ENCODE measurements around the gene BUD13. TPM values are rescaled to one million over a fixed set of nuclear protein-coding genes. Genes with fewer than 3 reads are reported as not detected.

Gene BUD13
- total and polyA plus RNA-seq, 2 of the 13 experiments (the other 11 are each of a cell fraction or from before 2014, with no cell fraction given) = 13.3 to 25.9 TPM

- peak; percentile 30; the same call in 1 of the 2 replicates for TF ChIP-seq PATZ1 (CRISPR knock-in tag; IDR thresholded peaks at IDR 0.05)
- TF ChIP-seq ZIK1 (CRISPR knock-in tag; IDR thresholded peaks at IDR 0.05; ENCODE audit: borderline replicate concordance, low read depth) = no peak
- TF ChIP-seq TCF7 (IDR thresholded peaks at IDR 0.05; ENCODE audit: low read depth) = 0 out of 2 replicates have a peak, but pooled peaks have one; percentile 28
- no peak for TF ChIP-seq ZNF841 (CRISPR knock-in tag; IDR thresholded peaks at IDR 0.05; ENCODE audit: borderline replicate concordance)
- no peak for TF ChIP-seq ZKSCAN8 (CRISPR knock-in tag; IDR thresholded peaks at IDR 0.05; ENCODE audit: borderline replicate concordance)
- TF ChIP-seq FOSL1 (CRISPR knock-in tag; IDR thresholded peaks at IDR 0.05; ENCODE audit: borderline replicate concordance) = no peak
- TF ChIP-seq CSRNP2 (CRISPR knock-in tag; conservative IDR thresholded peaks at IDR 0.05; ENCODE audit: low read depth) = no peak
- no peak for TF ChIP-seq GRHL1 (CRISPR knock-in tag; conservative IDR thresholded peaks at IDR 0.05)
- TF ChIP-seq ESRRA (CRISPR knock-in tag; IDR thresholded peaks at IDR 0.05; ENCODE audit: low read depth) = 0 out of 2 replicates have a peak, but pooled peaks have one; percentile 47
- TF ChIP-seq RAD51 (IDR thresholded peaks at IDR 0.05; ENCODE audit: borderline replicate concordance) = no peak
- no peak for TF ChIP-seq FOXP4 (CRISPR knock-in tag; IDR thresholded peaks at IDR 0.05)
- 0 out of 2 replicates have a peak, but pooled peaks have one; percentile 33 for TF ChIP-seq KLF11 (CRISPR knock-in tag; IDR thresholded peaks at IDR 0.05)
- no peak for TF ChIP-seq SNAPC5 (CRISPR knock-in tag; IDR thresholded peaks at IDR 0.05; ENCODE audit: borderline replicate concordance)
- 0 out of 2 replicates have a peak, but pooled peaks have one; percentile 30 for TF ChIP-seq SPEN (CRISPR knock-in tag; IDR thresholded peaks at IDR 0.05; ENCODE audit: low read depth)
- no peak for TF ChIP-seq ATM (IDR thresholded peaks at IDR 0.05; ENCODE audit: borderline replicate concordance)
- no peak for TF ChIP-seq CAMTA2 (CRISPR knock-in tag; IDR thresholded peaks at IDR 0.05; ENCODE audit: borderline replicate concordance)
- no peak for TF ChIP-seq THYN1 (CRISPR knock-in tag; IDR thresholded peaks at IDR 0.05; ENCODE audit: borderline replicate concordance, low read depth)
- peak; percentile 33; the same call in 1 of the 2 replicates for TF ChIP-seq ZFP91 (CRISPR knock-in tag; IDR thresholded peaks at IDR 0.05; ENCODE audit: borderline replicate concordance)
- no peak for TF ChIP-seq SOX5 (CRISPR knock-in tag; IDR thresholded peaks at IDR 0.05; ENCODE audit: borderline replicate concordance)
- no peak for TF ChIP-seq MXD4 (CRISPR knock-in tag; IDR thresholded peaks at IDR 0.05)
Measured at GRCh38 chr11:116813781-116814471, 41.1 kb upstream of the BUD13 start (continued).

All from HepG2 (cell line).